ENCODE measurements around the gene SLC22A16. TPM values are rescaled to one million over a fixed set of nuclear protein-coding genes. Genes with fewer than 3 reads are reported as not detected.

SLC22A16 gene
- total RNA-seq, 2 experiments from 2014 or later: not detected

DNA sequence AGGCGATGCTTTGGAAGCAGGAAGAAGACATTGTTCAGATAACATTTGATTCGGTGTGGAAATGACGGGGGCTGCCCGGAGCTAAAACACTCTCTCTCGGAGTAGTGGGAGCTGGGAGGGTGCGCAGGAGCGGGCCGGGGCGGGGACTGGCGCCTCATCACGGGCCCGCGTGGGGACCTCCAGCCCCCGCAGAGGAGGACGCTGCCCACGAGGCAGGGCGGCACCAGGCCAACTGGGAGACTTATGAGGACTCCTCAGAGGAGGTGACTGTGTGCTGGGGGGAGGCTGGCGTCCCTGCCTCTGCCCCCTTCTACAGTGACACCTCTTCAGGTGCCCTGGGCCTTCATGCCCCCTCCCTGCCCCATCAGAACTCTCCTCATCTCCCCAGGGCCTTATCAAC is 76.2 kb downstream of the SLC22A16 start:
- H3K9me3 Mint-ChIP-seq: no peaks in the 10 kb centered on the region
- ChIA-PET POLR2A (no interaction called here), CTCF (no interaction called here)
- ATAC-seq (ENCODE audit: poor library complexity): no peak
- no peaks in the 10 kb centered on the region for H3K9me3 ChIP-seq (ENCODE audit: control insufficient read depth in 1 of 2, insufficient read depth in 1 of 2, low read length in 2 of 2)
- DNase-seq: no peak
- peaks cover 2 to 6% of the 10 kb centered on the region in 2 experiments for H3K27me3 ChIP-seq (ENCODE audit: control insufficient read depth in 1 of 2, insufficient read depth in 2 of 2, low read length in 2 of 2)
- no peaks in the 10 kb centered on the region for H3K4me1 Mint-ChIP-seq (ENCODE audit: low read depth)
- H3K27ac Mint-ChIP-seq: no peak overlapping the region
- TF ChIP-seq, protein P1, sequence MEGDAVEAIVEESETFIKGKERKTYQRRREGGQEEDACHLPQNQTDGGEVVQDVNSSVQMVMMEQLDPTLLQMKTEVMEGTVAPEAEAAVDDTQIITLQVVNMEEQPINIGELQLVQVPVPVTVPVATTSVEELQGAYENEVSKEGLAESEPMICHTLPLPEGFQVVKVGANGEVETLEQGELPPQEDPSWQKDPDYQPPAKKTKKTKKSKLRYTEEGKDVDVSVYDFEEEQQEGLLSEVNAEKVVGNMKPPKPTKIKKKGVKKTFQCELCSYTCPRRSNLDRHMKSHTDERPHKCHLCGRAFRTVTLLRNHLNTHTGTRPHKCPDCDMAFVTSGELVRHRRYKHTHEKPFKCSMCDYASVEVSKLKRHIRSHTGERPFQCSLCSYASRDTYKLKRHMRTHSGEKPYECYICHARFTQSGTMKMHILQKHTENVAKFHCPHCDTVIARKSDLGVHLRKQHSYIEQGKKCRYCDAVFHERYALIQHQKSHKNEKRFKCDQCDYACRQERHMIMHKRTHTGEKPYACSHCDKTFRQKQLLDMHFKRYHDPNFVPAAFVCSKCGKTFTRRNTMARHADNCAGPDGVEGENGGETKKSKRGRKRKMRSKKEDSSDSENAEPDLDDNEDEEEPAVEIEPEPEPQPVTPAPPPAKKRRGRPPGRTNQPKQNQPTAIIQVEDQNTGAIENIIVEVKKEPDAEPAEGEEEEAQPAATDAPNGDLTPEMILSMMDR (IDR thresholded peaks at IDR 0.05): no peak
- peak overlapping the region; percentile 34 for H3K4me3 ChIP-seq (ENCODE audit: low read length)
- no peaks in the 10 kb centered on the region for H3K4me1 ChIP-seq (ENCODE audit: insufficient read depth, low read length)
- no peaks in the 10 kb centered on the region for H3K36me3 Mint-ChIP-seq (ENCODE audit: low read depth)
- H3K27me3 Mint-ChIP-seq: no peaks in the 10 kb centered on the region
- intact Hi-C loops (cut with DNase I, micrococcal nuclease): no loop called here
- H3K27ac ChIP-seq (ENCODE audit: low read depth in 1 of 2, low read length in 2 of 2): no peak overlapping the region
- no peaks in the 10 kb centered on the region for H3K36me3 ChIP-seq (ENCODE audit: insufficient read depth, low read length)
- no peak overlapping the region for H3K4me3 Mint-ChIP-seq

DNA sequence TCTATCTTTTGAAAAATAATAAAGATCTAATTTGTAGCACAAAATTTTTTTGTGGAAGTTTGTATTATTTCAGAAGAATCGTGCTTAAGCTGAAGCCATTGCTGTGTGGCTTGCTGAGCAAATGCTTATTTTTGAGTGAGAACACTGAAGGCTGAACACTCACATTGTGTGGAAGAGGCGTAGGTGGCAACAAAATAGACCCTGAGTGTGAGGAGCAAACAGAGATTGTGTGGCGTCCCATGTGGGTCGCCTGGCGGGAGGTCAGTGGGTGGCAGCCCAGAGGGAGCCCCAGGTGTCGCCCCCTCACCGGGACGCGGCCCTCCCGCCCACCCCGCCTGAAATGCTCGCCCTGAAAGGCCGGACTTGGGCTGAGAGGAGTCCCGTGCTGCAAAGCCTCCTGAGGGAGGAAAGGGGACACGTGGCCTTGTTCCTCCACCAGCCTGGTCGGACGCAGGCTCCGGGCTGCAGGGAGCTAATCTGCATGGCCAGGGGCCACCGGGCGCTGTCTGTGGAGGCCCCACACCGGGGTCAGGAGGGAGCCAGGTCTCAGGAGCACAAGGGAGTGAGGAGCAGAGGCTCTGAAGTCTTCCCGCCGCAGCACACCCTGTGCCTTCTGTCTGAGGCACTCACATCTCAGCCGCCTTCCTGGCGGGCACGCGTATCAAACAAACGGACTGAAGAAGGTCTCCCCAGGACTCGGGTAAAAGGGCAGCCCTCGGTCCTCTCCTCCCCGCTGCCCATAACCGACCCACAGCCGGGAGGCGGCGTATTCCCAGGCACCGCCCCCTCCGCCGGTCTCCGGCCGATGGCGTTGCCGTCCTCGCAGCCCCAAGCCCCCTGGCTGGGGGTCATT is 77.0 kb downstream of the SLC22A16 start:
- peaks cover 2 to 6% of the 10 kb centered on the region in 2 experiments for H3K27me3 ChIP-seq (ENCODE audit: control insufficient read depth in 1 of 2, insufficient read depth in 2 of 2, low read length in 2 of 2)
- ATAC-seq (ENCODE audit: poor library complexity): no peak
- H3K36me3 Mint-ChIP-seq (ENCODE audit: low read depth): no peaks in the 10 kb centered on the region
- H3K9me3 Mint-ChIP-seq: no peaks in the 10 kb centered on the region
- no peak overlapping the region for H3K4me3 Mint-ChIP-seq
- POLR2A ChIA-PET: no interaction called here
- CTCF ChIA-PET: interaction anchor here (0.6 kb wide), 1 partner anchor 122 kb away, joined by 3 read pairs; no protein-coding TSS in a partner anchor
- H3K4me1 Mint-ChIP-seq (ENCODE audit: low read depth): no peaks in the 10 kb centered on the region
- H3K4me3 ChIP-seq (ENCODE audit: low read length): peak overlapping the region; percentile 34
- no peak for DNase-seq
- no peak overlapping the region for H3K27ac ChIP-seq (ENCODE audit: low read depth in 1 of 2, low read length in 2 of 2)
- no peaks in the 10 kb centered on the region for H3K4me1 ChIP-seq (ENCODE audit: insufficient read depth, low read length)
- intact Hi-C loops (cut with DNase I, micrococcal nuclease): no loop called here
- no peaks in the 10 kb centered on the region for H3K9me3 ChIP-seq (ENCODE audit: control insufficient read depth in 1 of 2, insufficient read depth in 1 of 2, low read length in 2 of 2)
- H3K27ac Mint-ChIP-seq: no peak overlapping the region
- TF ChIP-seq, protein P1 (IDR thresholded peaks at IDR 0.05): no peak
- no peaks in the 10 kb centered on the region for H3K27me3 Mint-ChIP-seq
- no peaks in the 10 kb centered on the region for H3K36me3 ChIP-seq (ENCODE audit: insufficient read depth, low read length)

DNA sequence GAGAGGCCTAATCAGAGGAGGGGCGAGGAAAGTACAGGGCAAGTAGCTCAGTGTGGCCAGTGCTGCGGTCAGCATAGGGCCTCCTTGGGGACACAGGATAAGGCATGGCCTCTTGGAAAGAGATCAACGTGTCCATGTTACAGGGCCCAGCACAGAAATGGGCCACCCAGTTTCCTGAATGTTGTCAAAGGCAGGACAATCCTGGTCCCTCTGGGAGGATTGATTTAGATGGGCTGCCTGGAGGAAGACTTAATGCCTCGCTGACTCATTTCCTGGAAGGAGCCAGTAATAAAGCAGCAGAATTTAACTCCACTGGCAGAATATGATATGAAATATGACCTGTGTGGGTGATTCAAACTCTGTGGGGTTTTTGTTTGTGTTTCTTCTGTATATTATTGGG is 77.6 kb downstream of the SLC22A16 start:
- no peak overlapping the region for H3K4me3 Mint-ChIP-seq
- DNase-seq (no peak), ATAC-seq (ENCODE audit: poor library complexity) (no peak)
- H3K4me3 ChIP-seq (ENCODE audit: low read length): no peak overlapping the region
- CTCF ChIA-PET: no interaction called here
- H3K27ac ChIP-seq (ENCODE audit: low read depth in 1 of 2, low read length in 2 of 2): no peak overlapping the region
- H3K9me3 Mint-ChIP-seq: no peaks in the 10 kb centered on the region
- intact Hi-C loops (cut with DNase I, micrococcal nuclease): no loop called here
- no peaks in the 10 kb centered on the region for H3K4me1 Mint-ChIP-seq (ENCODE audit: low read depth)
- H3K4me1 ChIP-seq (ENCODE audit: insufficient read depth, low read length): no peaks in the 10 kb centered on the region
- POLR2A ChIA-PET: interaction anchor here (0.6 kb wide), 1 partner anchor 13 kb away, joined by 5 read pairs; no protein-coding TSS in a partner anchor
- H3K9me3 ChIP-seq (ENCODE audit: control insufficient read depth in 1 of 2, insufficient read depth in 1 of 2, low read length in 2 of 2): no peaks in the 10 kb centered on the region
- no peaks in the 10 kb centered on the region for H3K27me3 Mint-ChIP-seq
- H3K36me3 Mint-ChIP-seq (ENCODE audit: low read depth): no peaks in the 10 kb centered on the region
- peaks cover 2 to 6% of the 10 kb centered on the region in 2 experiments for H3K27me3 ChIP-seq (ENCODE audit: control insufficient read depth in 1 of 2, insufficient read depth in 2 of 2, low read length in 2 of 2)
- H3K36me3 ChIP-seq (ENCODE audit: insufficient read depth, low read length): no peaks in the 10 kb centered on the region
- no peak overlapping the region for H3K27ac Mint-ChIP-seq
- TF ChIP-seq, protein P1 (IDR thresholded peaks at IDR 0.05): no peak
